AG10803 (cell line): ENCODE measurements around the gene PLCB1.

Experiments
- DNase-seq: peaks from one replicate; pipeline ENCODE4 v3.0.0; 2010; ENCODE audit warnings: low read depth
- H3K4me3 ChIP-seq: 2 replicates; pipeline ENCODE4 v1.5.1; 2011; ENCODE audit warnings: mild to moderate bottlenecking, low read length, control low read depth
- CTCF ChIP-seq: conservative IDR thresholded peaks from 2 replicates; pipeline ENCODE4 v1.5.1; 2011; ENCODE audit warnings: mild to moderate bottlenecking, low read length, control low read depth, inconsistent platforms

PLCB1 gene

DNA sequence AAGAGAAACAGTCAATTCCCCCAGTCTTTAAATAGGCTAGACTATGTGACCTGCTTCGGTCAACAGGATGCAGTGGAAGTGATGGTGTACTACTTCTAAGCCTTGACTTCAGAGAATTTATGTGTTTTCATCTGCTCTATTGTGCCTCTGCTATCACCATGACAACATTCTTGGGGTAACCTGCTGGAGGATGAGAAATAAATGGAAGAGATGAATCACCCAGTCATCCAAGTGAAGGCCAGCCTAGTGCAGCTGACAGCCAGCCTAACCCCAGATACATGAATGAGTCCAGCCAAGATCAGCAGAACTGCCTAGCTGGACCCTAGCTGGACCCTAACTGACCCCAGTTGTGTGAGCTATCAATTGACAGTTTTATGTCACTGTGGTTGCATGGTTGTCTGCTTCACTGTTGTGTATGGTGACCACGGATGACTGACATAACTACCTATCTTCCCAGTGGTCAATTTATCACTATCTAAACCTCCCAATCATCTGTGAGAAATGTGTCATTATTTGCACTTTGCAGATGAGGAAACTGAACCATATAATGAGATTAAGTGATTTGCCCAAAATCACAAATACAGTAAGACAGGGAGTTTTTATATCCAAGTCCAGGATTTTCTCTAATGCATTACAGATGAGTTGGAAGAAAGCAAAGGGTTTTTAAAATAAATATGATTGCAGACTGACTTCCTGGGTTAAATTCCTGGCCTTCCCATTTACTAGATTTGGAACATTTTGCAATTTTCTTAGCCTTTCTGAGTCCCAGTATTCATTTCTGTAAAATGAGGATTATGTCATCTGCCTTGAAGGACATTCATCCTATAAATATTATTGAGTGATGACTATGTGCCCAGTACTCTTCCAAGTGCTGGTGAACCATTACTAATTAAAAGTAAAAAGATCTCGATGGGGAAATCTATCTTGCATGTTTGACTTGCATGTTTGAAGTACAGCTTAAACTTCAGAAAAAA lies 800.4 kb downstream of the PLCB1 start:
- H3K4me3 ChIP-seq: no peak overlapping the region
- no peak for TF ChIP-seq CTCF
- peak; percentile 91 for DNase-seq

GRCh38 chr20:8933381-8933807 lies 801.3 kb downstream of the PLCB1 start:
- TF ChIP-seq CTCF: no peak
- peak; percentile 59 for DNase-seq

DNA sequence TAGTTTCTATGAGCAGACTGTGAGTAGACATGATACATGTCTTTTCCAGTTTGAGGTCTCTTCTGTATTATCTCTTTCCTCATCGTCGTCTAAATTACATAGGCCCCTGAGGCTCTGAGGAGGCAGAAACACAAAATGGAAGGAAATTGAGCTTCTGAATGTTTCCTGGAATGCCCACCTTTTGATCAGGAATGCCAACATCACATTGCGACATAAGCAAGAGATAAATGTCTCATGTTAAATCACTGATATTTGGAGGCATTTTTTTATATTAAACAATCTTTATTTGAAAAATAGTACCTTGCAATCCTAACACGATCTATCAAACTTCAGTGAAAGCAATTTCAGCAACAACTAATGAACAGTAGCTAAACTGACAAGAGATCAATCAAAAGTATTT lies 802.3 kb downstream of the PLCB1 start:
- no peak overlapping the region for H3K4me3 ChIP-seq
- no peak for DNase-seq
- no peak for TF ChIP-seq CTCF

More at GRCh38 chr20:8933381-8933807, 801.3 kb downstream of the PLCB1 start:
- no peak overlapping the region for H3K4me3 ChIP-seq
